GM23248 (cell line): ENCODE data around the gene CELF1.

ENCODE experiments used
- EZH2 ChIP-seq: fragments of 200-600 bp; sonication (generic); IDR thresholded peaks from 2 replicates; pipeline ENCODE4 v1.6.1; 2018; ENCODE audit warnings: antibody characterized with exemption, mild to moderate bottlenecking; ENCODE audit not compliant: insufficient read depth, poor library complexity, severe bottlenecking
- EZH2phosphoT487 ChIP-seq: fragments of 200-600 bp; sonication (generic); IDR thresholded peaks from 2 replicates; pipeline ENCODE4 v1.6.1; 2018; ENCODE audit warnings: antibody characterized with exemption, moderate library complexity, mild to moderate bottlenecking, low read depth; ENCODE audit not compliant: insufficient read depth

DNA sequence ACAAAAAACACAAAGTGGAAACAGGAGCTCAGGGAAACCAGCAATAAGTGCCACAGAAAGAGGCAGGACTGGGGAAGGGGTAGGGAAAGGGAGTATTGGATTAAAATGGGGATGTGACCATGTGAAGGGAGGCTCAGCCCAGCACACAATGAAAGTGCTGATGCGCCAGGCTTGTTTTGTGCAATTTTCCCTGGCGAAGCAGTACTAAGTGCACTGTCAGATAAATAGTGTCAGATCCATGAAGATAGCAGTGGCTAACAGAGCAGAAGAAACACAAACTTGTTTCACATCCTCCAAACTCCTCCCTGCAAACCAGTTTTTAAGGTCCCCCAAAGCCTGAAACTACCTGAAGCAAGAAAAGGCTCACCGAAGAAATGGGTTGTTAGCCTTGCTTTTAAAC, 53.3 kb downstream of the CELF1 start:
- TF ChIP-seq EZH2phosphoT487 (no peak), EZH2 (no peak)
